GM21367 (cell line): ENCODE data around the gene ZFP92.

Experiments used
- ATAC-seq: cut with Tn5 transposase; IDR thresholded peaks from one replicate; pipeline ENCODE4 v1.9.1; 2021; ENCODE audit not compliant: unreplicated experiment

The ZFP92 gene

GRCh38 chrX:153438532-153438931, 27.3 kb downstream of the ZFP92 start:
- no peak for ATAC-seq

GRCh38 chrX:153439977-153440376, 28.7 kb downstream of the ZFP92 start:
- ATAC-seq: no peak

GRCh38 chrX:153440556-153441135, 29.4 kb downstream of the ZFP92 start:
- no peak for ATAC-seq

- no peak for ATAC-seq
Measured at GRCh38 chrX:153441296-153441695, 30.0 kb downstream of the ZFP92 start.

GRCh38 chrX:153441981-153442380, 30.7 kb downstream of the ZFP92 start:
- no peak for ATAC-seq

- no peak for ATAC-seq
Measured at GRCh38 chrX:153442463-153442862, 31.2 kb downstream of the ZFP92 start.

GRCh38 chrX:153443476-153444332, 32.4 kb downstream of the ZFP92 start:
- no peak for ATAC-seq

GRCh38 chrX:153444333-153445011, 33.2 kb downstream of the ZFP92 start:
- no peak for ATAC-seq

GRCh38 chrX:153445106-153445855, 34.0 kb downstream of the ZFP92 start:
- no peak for ATAC-seq

GRCh38 chrX:153445856-153446635, 34.8 kb downstream of the ZFP92 start, which contains the start of gene TREX2:
TSS of gene TREX2 (minus strand) at chrX:153446056. CDS start at chrX:153445430, 626 bp downstream.
- ATAC-seq: no peak

- no peak for ATAC-seq
Measured at GRCh38 chrX:153446636-153446936, 35.3 kb downstream of the ZFP92 start.

GRCh38 chrX:153446950-153447580, 35.8 kb downstream of the ZFP92 start:
- ATAC-seq: no peak

- ATAC-seq: no peak
Measured at GRCh38 chrX:153447581-153447960, 36.3 kb downstream of the ZFP92 start.

GRCh38 chrX:153448556-153449367, 37.5 kb downstream of the ZFP92 start:
- no peak for ATAC-seq

- no peak for ATAC-seq
Measured at GRCh38 chrX:153449368-153450113, 38.3 kb downstream of the ZFP92 start.

- ATAC-seq: no peak
Measured at GRCh38 chrX:153450114-153450948, 39.1 kb downstream of the ZFP92 start.

GRCh38 chrX:153450949-153451277, 39.6 kb downstream of the ZFP92 start:
- no peak for ATAC-seq
